ENCODE data around the gene B4GALT4. TPM values are rescaled to one million over a fixed set of nuclear protein-coding genes. Genes with fewer than 3 reads are reported as not detected.
"Not testable (repeated sequence)": the region's sequence is repeated elsewhere in the genome, so short reads cannot be mapped to it uniquely, and the experiment has no call there.

Gene B4GALT4, protein sequence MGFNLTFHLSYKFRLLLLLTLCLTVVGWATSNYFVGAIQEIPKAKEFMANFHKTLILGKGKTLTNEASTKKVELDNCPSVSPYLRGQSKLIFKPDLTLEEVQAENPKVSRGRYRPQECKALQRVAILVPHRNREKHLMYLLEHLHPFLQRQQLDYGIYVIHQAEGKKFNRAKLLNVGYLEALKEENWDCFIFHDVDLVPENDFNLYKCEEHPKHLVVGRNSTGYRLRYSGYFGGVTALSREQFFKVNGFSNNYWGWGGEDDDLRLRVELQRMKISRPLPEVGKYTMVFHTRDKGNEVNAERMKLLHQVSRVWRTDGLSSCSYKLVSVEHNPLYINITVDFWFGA
- total RNA-seq, result 13.2 TPM
- long read RNA-seq, transcript B4GALT4-201 (9 exons, 2,385 nt), result major isoform, 9 of 22 reads
- long read RNA-seq, transcript B4GALT4-202 (8 exons, 2,459 nt), result minor isoform, 6 of 22 reads
- long read RNA-seq, partial matches to known transcripts, result 2 of 22 reads
- long read RNA-seq, other reads (novel, unspliced or antisense), result 5 of 22 reads

DNA sequence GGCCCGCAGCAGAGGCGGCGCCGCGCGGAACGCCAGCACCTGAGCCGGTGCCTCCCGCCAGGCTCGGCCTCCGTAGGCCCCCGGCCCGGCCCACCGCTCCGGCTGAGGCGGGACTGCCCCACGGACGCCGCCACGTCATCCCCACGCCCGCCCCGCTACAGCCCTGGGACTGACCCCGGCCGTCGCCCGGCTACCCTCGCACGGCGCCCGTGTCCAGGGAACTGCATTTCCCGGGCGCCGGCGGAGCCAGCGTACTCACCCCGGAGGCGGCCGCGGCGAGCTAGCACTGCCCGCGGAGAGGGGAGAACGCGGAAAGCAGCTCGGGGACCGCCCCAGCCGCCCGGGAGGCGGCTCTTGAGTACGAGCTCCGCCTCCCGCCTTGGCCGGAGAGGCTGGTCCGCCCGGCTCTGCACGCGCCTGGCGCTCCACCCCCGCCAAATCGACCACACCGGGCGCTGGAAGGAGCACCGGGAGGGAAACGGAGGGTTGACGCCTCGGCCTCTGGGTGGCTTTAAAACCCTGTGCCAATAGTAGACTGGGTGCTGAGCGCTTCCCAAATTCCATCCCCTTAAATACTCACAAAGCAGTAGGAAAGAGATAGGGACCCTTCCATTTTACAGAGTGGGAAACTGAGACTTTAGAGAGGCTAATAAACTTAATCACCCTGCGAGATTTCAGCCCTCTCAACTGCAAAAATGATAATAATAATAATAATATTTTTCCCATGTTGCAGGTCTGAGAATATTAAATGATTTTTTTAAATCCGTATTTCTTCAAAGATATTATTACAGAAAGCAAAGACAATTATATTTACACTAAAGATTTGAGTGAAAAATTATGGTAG, at the start of gene B4GALT4:
Gene B4GALT4, minus strand, starts transcription at position 288 of the 844 bp plus-strand sequence. CDS start 10,779 bp downstream, outside the sequence.
- intact Hi-C loops (cut with DNase I), result loop anchor here (2.0 to 5.0 kb wide), 3 partner anchors 54 to 359 kb away; partner anchors contain the start of genes ARHGAP31 and TEX55
- DNase-seq (ENCODE audit: low spot score), result peak; percentile 94

DNA sequence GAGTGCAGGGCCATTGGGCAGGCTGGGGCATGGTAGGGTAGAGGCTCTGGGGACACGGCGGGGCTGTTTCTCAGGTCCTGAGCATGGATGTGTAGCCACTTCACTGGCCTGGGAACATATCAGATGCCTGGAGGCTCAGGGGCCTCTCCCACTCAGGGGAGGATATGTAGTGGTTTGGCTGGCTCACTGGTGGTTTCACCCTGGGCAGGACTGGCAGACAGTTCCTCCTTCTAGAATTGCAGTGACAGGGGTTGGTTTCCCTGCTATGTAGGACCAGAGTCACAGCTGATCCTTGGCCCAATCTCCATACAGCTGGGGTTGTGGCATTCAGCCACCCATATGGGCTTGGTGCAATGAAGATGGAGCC, 48.7 kb upstream of the B4GALT4 start:
- no peak for DNase-seq (ENCODE audit: low spot score)
- intact Hi-C loops (cut with DNase I), result no loop called here

DNA sequence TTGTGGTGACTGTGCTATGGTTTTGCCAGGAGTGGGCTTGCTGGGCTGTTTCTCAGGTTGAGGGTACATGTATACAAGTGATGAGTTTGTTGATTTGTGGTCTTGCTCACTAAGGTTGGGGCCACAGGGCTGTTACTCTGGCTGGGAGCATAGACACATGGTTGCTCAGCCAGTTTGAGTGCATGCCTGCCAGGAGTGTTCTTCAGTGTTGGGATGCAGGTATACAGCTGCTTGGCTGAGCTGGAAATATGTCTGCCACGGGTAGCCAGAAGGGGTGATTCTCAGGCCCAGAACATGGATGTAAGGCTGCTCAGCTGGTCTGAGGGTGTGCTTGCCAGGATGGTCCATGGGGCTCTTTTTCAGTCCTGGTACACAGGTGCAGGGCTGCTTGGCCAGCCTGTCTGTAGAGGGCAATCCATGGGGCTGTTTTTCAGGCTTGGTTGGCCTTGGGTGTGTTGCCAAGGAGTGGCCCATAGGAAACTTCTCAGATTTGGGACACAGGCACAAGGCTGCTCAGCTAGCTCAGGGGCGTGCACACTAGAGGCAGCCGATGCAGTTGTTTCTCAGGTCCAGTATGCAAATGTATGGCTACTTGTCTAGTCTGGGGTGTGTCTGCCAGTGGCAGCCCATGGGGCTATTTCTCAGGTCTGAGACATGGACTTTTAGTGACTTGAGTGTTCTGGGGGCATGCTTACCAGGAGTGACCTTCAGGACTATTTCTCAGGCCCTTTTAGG, 48.2 kb upstream of the B4GALT4 start:
- no peak for DNase-seq (ENCODE audit: low spot score)
- intact Hi-C loops (cut with DNase I), result no loop called here

DNA sequence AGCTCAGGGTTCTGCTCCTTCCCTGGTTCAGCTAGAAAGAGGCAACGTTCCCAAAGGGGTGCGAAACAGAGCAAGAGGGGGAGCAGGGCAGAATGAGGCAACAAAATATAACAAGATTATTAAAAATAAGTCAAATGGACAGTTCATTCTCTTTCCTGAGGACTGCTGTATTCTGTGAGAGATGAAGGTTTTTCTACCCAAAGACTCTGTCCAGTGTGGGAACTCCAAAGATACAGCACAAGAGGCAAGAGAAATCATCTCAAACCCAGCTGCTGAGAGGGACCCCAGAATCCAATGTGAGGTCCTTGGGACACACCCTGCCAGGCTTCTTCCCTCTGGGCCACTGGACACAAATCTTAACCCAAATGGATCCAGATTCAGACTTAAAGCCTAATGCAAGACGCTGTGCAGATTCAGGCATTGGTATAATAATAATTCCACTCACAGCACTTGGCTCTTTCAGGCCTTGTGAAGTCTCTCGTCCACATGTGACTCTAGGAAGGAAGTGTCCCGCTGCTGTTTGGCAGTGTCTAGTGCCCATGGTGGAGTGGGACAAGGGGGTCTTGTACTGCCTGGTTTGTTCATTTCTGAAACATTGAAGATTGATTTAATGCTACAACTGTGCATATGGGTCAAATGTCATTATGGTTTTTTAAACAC, 39.0 kb upstream of the B4GALT4 start:
- no peak for DNase-seq (ENCODE audit: low spot score)
- intact Hi-C loops (cut with DNase I), result loop anchor here (1.0 to 10.0 kb wide), 4 partner anchors 15 to 405 kb away; partner anchors contain the start of gene ARHGAP31

DNA sequence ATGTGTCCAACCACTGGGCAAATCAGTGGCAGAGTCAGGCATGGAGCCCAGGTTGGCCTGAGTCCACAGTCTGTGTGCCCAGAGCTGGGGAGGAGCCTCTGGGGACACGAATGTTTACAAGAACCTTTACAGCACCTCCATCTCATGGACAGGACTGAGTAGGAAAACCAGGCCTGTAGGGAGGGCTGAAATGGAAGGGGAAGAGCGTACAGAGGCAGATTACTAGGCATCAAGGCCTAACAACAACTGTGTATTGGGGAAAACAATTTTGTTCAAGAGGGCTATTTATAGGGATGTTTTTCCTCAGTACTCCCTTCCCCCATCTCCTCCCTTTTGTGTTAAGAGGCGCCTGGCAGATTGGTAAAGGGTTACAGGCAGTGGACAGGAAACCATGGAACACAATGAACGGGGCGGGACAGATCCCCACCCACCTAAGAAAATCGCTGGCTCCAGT, 38.5 kb upstream of the B4GALT4 start:
- DNase-seq (ENCODE audit: low spot score), result peak; percentile 84
- intact Hi-C loops (cut with DNase I), result loop anchor here (1.0 to 10.0 kb wide), 4 partner anchors 15 to 406 kb away; partner anchors contain the start of gene ARHGAP31

DNA sequence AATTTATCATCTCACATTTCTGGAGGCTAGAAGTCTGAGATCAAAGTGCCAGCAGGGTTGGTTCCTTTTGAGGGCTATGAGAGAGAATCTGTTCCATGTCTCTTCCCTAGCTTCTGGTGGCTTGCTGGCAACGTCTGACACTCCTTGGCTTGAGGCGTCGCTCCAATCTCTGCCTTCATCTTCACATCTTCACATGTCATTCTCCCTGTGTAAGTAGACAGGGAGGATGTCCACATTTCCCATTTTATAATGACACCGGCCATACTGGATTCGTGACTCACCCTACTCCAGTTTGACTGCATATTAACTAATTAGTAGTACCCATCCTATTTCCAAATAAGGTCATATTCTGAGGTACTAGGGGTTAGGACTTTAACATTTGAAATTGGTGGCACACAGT, 36.0 kb upstream of the B4GALT4 start:
- intact Hi-C loops (cut with DNase I), result loop anchor here (5.0 to 10.0 kb wide), 2 partner anchors 46 to 408 kb away; no protein-coding TSS in a partner anchor
- DNase-seq (ENCODE audit: low spot score), result no peak

DNA sequence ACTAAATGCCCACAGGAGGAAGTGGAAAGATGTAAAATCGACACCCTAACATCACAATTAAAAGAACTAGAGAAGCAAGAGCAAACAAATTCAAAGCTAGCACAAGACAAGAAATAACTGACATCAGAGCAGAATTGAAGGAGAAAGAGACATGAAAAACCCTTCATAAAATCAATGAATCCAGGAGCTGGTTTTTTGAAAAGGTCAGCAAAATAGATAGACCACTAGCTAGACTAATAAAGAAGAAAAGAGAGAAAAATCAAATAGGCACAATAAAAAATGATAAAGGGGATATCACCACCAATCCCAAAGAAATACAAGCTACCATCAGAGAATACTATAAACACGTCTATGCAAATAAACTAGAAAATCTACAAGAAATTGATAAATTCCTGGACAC, 29.5 kb upstream of the B4GALT4 start:
- intact Hi-C loops (cut with DNase I), result loop anchor here (10.0 kb wide), 1 partner anchor 415 kb away; no protein-coding TSS in a partner anchor

DNA sequence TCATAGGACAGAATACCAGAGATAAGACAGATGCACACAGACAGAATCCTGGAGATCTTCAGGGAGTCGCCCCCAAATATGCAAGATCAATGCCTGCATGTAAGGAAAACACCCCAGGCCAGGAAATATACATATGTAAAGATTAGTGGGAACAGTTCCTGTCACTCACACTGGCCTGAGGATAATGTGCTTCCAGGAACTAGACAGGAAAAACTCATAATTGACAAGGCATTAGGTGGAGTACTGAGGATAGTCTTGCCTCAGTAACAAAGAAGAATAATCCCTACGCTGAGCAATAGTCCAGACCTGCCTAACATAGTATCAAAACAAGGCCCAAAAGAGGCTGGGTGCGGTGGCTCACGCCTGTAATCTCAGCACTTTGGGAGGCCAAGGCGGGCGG, 20.4 kb upstream of the B4GALT4 start:
- no peak for DNase-seq (ENCODE audit: low spot score)
- intact Hi-C loops (cut with DNase I), result no loop called here

More for the DNA sequence above, 29.5 kb upstream of the B4GALT4 start:
- not testable (repeated sequence) for DNase-seq (ENCODE audit: low spot score)

DNA sequence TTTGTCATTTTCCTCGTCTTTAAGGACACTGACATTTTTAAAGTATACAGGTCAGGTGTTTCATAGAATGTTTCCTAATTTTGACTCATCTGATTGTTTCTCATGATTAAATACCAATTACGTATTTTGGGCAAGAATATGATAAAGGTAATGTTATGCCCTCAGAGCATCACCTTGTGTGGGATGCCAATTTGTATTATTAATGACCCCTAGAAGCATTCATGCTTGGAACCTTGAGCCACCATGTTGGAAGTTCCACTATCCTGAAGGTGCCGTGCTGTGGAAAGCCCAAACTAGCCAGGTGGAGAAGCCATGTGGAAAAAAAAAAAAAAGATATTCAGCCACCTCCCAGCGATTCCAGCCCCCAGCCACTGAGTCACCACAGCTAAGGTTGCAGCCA, 19.1 kb upstream of the B4GALT4 start:
- no peak for DNase-seq (ENCODE audit: low spot score)
- intact Hi-C loops (cut with DNase I), result no loop called here

DNA sequence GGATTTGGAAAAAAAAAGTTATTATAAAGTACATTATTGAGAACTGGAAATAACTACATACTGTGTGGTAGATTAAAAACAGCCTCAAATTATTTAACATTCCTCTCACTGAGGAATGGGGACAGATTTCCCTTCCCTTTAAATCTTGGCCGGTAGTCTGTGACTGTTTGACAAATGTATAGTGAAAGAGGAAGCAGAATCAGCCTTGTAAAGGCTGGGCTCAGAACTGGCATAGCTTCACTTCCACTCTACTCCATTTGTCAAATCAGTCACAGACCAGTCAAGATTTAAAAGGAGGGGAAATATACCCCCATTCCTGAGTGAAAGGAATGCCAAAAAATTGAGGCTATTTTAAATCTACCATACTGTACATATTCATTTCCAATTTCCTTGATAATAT, 18.2 kb upstream of the B4GALT4 start:
- intact Hi-C loops (cut with DNase I), result no loop called here
- DNase-seq (ENCODE audit: low spot score), result no peak

DNA sequence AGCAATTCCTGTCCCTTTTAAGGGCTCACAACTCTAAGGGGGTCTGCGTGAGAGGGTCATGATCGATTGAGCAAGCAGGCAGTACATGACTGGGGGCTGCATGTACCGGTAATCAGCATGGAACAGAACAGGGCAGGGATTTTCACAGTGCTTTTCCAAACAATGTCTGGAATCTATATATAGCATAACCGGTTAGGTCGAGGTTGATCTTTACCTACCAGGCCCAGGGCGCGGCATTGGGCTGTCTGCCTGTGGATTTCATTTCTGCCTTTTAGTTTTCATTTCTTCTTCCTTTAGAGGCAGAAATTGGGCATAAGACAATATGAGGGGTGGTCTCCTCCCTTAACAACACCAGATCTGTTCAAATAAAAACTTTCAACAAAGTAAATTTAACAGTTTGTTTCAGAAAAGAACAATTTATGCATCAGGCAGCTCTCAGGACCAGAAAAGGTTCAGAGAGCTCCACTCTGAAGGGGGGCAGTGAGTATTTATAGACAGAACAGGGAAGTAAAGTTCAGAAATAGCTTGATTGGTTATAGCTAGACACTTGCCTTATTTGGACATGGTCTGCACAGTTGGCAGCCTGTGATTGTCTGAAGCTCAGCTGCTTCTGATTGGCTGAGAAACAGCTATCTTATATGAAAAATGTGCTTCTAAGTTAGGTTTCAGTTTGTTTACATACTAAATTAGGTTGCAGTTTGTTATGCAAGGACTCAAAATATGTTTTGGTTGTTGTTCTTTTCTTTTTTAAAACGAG, 17.2 kb upstream of the B4GALT4 start:
- intact Hi-C loops (cut with DNase I), result no loop called here
- no peak for DNase-seq (ENCODE audit: low spot score)

DNA sequence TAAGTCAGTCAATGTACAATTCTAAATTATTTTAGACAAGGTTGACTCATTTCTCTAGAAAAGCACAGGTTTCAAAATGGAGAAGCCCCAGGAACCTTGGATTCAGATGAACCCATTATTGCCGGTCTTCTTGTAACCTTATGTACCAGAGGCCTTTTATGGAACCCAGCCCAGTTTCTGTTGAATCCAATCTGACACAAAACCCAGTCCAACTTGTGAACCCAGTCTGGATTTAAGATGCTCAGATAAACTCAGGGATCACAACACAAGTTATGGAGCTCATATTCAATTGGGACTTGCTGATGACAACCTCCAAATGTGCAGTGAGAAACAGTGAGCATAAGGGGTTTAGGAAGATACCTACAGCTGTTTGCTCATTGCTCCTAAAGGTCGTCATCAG, 16.4 kb upstream of the B4GALT4 start:
- intact Hi-C loops (cut with DNase I), result no loop called here
- DNase-seq (ENCODE audit: low spot score), result no peak

DNA sequence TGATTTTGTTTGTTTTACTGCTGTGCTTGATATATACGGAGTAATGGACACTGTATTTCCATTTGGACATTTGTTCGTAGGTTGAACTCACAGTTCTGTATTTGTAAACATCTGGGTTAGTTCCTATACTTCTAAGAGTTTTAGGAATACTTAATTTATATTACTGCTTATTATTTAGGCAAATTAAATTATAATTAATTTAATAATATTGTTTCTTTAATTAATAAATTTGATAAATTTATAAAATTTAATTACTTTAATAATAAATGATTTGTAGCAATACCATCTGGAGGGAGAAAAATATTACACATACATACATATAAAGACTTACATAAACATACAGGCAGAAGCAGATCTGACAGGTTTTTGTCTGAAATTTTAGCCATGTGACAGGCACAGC, 14.5 kb upstream of the B4GALT4 start:
- intact Hi-C loops (cut with DNase I), result no loop called here
- DNase-seq (ENCODE audit: low spot score), result no peak

DNA sequence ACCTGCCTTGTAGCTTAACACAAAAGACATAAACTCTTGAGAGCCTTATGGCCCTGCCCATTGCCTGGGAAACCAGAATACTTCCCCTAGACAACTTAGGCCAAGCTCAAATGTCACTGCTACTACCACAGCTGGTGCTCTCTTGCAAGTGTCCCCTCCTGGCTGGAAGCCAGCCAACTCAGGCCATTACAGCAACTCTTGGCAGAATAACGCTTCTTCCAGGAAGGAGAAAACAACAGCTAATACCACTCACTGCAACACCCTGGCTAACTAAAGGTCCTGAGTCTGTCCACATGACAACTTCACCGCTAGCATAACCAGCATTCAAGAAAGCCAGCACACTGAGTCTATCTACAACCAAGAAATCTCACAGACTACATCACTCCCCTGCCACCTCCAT, 5.1 kb upstream of the B4GALT4 start:
- intact Hi-C loops (cut with DNase I), result no loop called here
- DNase-seq (ENCODE audit: low spot score), result no peak

DNA sequence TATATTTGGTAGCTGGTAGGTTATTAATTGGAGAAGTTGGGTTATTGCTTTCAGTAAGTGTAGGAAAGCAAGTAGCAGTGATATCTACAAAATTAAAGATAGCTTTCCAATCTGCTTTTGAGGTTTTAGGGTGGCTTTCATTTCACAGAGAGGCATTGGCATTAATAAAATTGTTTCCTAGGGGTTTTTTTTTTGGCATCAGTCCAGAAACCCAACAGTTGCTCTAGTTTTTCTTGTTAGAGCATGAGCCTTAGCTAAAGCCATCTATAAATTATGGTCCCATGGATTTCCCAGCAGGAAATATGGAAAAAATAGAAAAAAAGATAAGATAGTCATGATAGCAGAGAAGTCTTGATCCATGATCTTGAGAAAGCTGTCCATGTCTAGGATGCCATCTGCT, 3.0 kb upstream of the B4GALT4 start:
- DNase-seq (ENCODE audit: low spot score), result no peak
- intact Hi-C loops (cut with DNase I), result loop anchor here (5.0 kb wide), 2 partner anchors 96 to 361 kb away; partner anchors contain the start of gene TEX55

DNA sequence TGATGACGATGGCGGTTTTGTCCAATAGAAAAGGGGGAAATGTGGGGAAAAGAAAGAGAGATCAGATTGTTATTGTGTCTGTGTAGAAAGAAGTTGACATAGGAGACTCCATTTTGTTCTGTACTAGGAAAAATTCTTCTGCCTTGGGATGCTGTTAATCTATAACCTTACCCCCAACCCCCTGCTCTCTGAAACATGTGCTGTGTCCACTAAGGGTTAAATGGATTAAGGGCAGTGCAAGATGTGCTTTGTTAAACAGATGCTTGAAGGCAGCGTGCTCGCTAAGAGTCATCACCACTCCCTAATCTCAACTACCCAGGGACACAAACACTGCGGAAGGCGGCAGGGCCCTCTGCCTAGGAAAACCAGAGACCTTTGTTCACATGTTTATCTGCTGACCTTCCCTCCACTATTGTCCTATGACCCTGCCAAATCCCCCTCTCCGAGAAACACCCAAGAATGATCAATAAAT, 2.4 kb upstream of the B4GALT4 start:
- intact Hi-C loops (cut with DNase I), result loop anchor here (5.0 kb wide), 2 partner anchors 96 to 361 kb away; partner anchors contain the start of gene TEX55

DNA sequence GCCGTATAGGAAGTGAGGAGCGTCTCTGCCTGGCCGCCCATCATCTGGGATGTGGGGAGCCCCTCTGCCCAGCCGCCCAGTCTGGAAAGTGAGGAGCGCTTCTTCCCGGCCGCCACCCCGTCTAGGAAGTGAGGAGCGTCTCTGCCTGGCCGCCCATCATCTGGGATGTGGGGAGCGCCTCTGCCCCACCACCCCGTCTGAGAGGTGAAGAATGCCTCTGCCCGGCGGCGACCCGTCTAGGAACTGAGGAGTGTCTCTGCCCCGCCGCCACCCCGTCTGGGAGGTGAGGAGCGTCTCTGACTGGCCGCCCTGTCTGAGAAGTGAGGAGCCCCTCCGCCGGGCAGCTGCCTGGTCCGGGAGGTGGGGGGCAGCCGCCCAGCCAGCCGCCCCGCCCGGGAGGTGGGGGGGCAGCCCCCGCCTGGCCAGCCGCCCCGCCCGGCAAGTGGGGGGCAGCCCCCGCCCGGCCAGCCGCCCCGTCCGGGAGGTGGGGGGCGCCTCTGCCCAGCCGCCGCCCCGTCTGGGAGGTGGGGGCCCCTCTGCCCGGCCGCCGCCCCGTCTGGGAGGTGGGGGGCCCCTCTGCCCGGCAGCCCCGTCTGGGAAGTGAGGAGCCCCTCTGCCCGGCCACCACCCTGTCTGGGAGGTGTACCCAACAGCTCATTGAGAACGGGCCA, 1.8 kb upstream of the B4GALT4 start:
- intact Hi-C loops (cut with DNase I), result loop anchor here (5.0 kb wide), 2 partner anchors 95 to 360 kb away; partner anchors contain the start of gene TEX55
- not testable (repeated sequence) for DNase-seq (ENCODE audit: low spot score)

More for the DNA sequence above, 2.4 kb upstream of the B4GALT4 start:
- not testable (repeated sequence) for DNase-seq (ENCODE audit: low spot score)
